HG03135 (cell line): ENCODE results near the gene HOXA10.

ENCODE experiments used
- ATAC-seq: cut with Tn5 transposase; IDR thresholded peaks from one replicate; pipeline ENCODE4 v1.9.1; 2021; ENCODE audit warnings: mild to moderate bottlenecking, moderate library complexity; ENCODE audit not compliant: unreplicated experiment

HOXA10 gene

GRCh38 chr7:27191833-27192545, 17.9 kb upstream of the HOXA10 start:
- ATAC-seq = no peak

GRCh38 chr7:27191161-27191731, 17.1 kb upstream of the HOXA10 start:
- ATAC-seq = no peak

GRCh38 chr7:27189997-27190748, 16.1 kb upstream of the HOXA10 start:
- no peak for ATAC-seq

GRCh38 chr7:27189295-27189996, 15.3 kb upstream of the HOXA10 start:
- ATAC-seq = no peak

GRCh38 chr7:27188386-27189294, 14.5 kb upstream of the HOXA10 start:
- no peak for ATAC-seq

GRCh38 chr7:27187475-27188385, 13.6 kb upstream of the HOXA10 start:
- ATAC-seq = no peak

- no peak for ATAC-seq
Observed at GRCh38 chr7:27186668-27187474, 12.8 kb upstream of the HOXA10 start.

- ATAC-seq = no peak
Observed at GRCh38 chr7:27185854-27186667, 11.9 kb upstream of the HOXA10 start.

- no peak for ATAC-seq
Observed at GRCh38 chr7:27185013-27185853, 11.1 kb upstream of the HOXA10 start, which contains the start of gene HOXA11. HOXA11 (minus strand) TSS chr7:27185232; CDS start chr7:27185144, 88 bp downstream.

- no peak for ATAC-seq
Observed at GRCh38 chr7:27184337-27185012, 10.4 kb upstream of the HOXA10 start.

GRCh38 chr7:27183682-27184336, 9.7 kb upstream of the HOXA10 start:
- no peak for ATAC-seq

GRCh38 chr7:27182861-27183681, 9.0 kb upstream of the HOXA10 start:
- ATAC-seq = no peak

- no peak for ATAC-seq
Observed at GRCh38 chr7:27182285-27182841, 8.2 kb upstream of the HOXA10 start.

- no peak for ATAC-seq
Observed at GRCh38 chr7:27181795-27182275, 7.7 kb upstream of the HOXA10 start.
